Lower leg skin (tissue), 4 donors: Measurements from ENCODE around the gene SELPLG. TPM values are rescaled to one million over a fixed set of nuclear protein-coding genes. Genes with fewer than 3 reads are reported as not detected.
A peak's percentile ranks its signal among the peaks of the same experiment; 100 is the strongest.

Source experiments
- DNase-seq, 2 donors: peaks; one replicate each; pipeline ENCODE4 v3.0.0-alpha.2; 2019; ENCODE audit warnings: low spot score in 2 of 2
- H3K4me3 ChIP-seq: fragments of 200-600 bp; sonication (generic); 2 replicates; pipeline ENCODE4 v1.5.1; 2017; ENCODE audit warnings: mild to moderate bottlenecking, low read depth; ENCODE audit not compliant: poor library complexity, severe bottlenecking
- CTCF ChIP-seq, 3 donors: fragments of 450-650 bp; IDR thresholded peaks; one replicate each; pipeline ENCODE4 v1.5.1; 2016; ENCODE audit warnings: antibody characterized with exemption in 3 of 3, mild to moderate bottlenecking in 3 of 3, moderate library complexity in 2 of 3
- POLR2A ChIP-seq, 2 donors: fragments of 450-650 bp; IDR thresholded peaks; one replicate each; pipeline ENCODE4 v1.6.1; 2016 to 2017; ENCODE audit warnings: antibody characterized with exemption in 2 of 2, mild to moderate bottlenecking in 1 of 2, moderate library complexity in 1 of 2
- WGBS, 2 donors: methylation state at CpG; one replicate each; pipeline ENCODE4 v1.1.5; 2018; 5-methylcytosine and 5-hydroxymethylcytosine counted together
- intact Hi-C: fragments of 100-400 bp; cut with DNase I; formaldehyde crosslinking; loops from one replicate; pipeline ENCODE4 v1.15.0; 2023; ENCODE audit warnings: low total_unique reads
- total RNA-seq, 4 donors: library from RNA; depleted of rRNA; stranded (reverse); fragments of >200 nt; gene quantifications; one replicate each; pipeline ENCODE4 v1.1.0, GENCODE V29; 2016

Gene SELPLG
- total RNA-seq, 4 donors from 2014 or later, result 1.2 to 4.6 (median 3.0) TPM

DNA sequence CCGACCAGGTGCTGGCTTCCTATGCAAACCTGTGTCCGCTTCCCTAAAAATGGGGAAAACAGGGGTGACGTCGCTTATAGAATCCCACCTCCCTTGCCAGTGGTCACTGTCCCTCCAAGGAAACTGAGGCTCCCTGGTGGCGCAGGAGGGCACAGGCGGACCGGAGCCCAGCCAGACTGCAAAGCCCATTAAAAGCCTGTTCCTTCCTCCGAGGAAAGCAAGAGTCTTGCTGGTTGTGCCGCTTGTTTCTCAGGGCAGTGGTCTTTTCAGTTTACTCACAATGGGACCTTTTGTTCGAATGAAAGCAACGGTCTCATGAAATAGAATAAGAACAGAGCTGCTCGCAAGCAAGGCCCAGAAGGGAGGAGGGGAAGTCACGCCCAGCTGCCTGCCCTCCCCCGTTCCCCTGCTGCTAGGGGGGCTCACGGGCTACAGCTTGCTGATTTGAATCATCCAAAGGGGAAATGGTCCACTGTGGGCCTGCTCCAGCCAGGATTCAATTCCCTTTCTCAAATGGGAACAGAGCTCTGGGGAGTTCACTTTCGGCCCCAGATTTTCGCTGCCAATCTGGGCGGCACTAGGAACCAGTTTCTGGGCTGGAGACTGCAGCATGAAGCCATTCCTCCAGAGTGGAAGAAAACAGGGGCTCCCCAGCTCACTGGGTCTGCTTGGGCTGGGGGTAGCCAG is 4.6 kb upstream of the SELPLG start:
- peak; percentile 42 to 83 for DNase-seq
- WGBS, 2 donors, result 27 to 34% methylated on average over 18 of the region's 18 CpGs
- TF ChIP-seq POLR2A (IDR thresholded peaks at IDR 0.05) (no peak), CTCF (IDR thresholded peaks at IDR 0.05) (no peak)
- H3K4me3 ChIP-seq, result no peak overlapping the region
- intact Hi-C loops, result no loop called here

DNA sequence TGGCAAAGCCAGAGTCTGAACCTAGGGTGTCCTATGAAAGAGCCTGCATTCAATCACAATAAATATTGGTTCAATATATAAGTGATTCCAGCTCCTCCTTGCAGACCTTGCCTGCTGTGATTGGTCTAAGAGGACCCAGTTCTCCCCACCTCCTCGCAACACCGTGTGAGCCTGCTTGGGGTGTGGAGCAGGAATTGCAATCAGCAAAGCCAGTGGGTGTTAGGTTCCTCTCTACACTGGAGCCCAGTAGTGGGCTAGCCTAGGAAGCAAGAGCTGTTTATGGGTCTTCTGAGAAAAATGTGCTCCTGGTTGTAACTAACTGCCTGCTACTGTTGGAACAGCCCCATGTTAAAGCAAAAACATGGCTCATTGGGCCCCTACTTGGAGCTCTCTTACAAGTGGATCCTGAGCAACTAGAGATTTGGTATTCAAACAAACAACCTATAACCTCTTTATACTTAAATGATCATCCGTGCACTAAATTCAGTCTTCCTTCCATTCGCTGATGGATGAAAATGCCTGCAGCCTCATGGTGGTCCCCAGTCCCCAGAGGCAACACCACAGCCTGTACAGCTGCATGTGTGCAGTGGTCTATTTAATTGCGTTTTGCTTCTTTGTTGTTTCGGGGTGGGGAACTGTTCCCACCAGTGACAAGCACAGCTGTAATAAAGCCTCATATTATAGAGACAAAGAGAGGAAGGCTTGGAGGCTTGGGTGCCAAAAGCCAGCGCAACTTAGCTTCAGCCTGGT is 3.7 kb upstream of the SELPLG start:
- intact Hi-C loops, result no loop called here
- 73 to 78% methylated on average over 7 of the region's 7 CpGs for WGBS, 2 donors
- no peak for TF ChIP-seq CTCF (IDR thresholded peaks at IDR 0.05)
- no peak for TF ChIP-seq POLR2A (IDR thresholded peaks at IDR 0.05)
- no peak overlapping the region for H3K4me3 ChIP-seq
- DNase-seq, result peak in 1 of 2 donors; percentile 66

DNA sequence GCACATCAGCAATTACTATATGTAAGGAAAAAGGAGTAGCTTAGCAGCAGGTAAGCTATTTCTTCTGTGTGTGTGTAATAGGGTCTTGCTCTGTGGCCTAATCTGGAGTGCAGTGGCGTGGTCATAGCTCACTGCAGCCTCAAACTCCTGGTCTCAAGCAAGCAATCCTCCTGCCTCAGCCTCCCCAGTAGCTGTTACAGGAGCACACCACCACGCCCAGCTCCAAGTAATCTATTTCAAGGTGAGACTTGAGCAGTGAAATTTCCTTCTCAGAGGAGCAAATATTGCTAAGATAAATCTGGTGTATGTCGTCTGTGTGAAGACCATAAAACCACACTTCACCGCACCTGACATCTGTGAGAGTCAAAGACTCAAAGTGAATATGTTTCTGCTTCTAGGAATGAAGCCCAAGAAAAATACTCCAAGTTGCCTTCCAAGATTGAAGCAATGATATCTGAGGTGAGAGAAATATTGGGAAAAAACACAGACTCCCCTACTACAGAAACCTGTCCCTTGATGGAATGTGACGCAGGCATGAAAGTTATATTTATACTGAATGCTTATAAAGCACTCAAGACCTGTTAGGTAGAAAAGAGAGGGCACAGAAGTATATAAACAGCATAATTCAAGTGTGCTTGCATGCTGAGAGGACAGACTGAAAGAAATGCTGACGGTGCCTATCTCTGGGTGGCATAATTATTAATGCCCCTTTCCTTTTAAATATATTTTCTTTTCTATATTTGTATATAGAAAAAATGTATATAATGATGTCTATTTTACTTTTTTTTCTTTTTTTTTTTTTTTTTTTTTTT is 2.5 kb upstream of the SELPLG start:
- DNase-seq, result peak in 1 of 2 donors; percentile 63
- intact Hi-C loops, result no loop called here
- H3K4me3 ChIP-seq, result no peak overlapping the region
- TF ChIP-seq CTCF (IDR thresholded peaks at IDR 0.05) (no peak), POLR2A (IDR thresholded peaks at IDR 0.05) (no peak)
- WGBS, 2 donors, result 84 to 86% methylated on average over 6 of the region's 6 CpGs

DNA sequence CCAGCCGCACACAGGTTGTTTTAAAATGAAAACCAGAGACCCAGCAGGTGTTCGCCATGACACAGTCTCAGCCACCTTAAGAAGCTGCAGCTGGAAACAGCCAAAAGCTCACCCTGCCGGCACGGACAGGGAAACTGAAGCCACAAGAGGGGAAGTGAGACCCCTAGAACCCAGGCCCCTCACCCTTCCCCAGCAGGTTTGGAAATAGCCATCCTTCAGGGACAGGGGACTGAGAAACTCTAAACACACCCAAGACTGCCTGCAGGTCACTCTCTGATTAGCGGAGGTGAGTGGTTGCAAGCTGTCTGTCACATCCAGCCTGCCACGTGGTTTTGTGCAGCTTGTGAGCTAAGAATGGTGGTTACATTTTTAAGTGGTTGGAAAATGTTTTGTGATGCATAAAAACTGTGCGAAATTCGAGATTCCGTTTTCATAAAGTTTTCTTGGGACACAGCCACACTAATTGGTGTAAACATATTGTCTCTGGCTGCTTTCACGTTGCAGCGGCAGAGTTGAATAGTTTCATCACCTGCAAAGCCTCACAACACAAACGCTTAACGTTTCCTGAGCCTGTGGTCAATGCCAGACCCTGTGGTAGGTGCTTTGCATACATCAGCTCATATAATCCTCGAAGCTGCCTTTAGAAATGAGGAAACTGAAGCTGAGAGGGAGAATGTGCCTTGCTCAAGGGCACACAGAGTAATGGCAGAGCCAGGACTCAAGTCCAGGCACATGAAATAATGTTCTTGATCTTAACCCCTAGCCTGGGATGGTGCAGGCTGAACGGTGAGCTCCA is 1.7 kb upstream of the SELPLG start:
- H3K4me3 ChIP-seq, result no peak overlapping the region
- TF ChIP-seq POLR2A (IDR thresholded peaks at IDR 0.05), result no peak
- TF ChIP-seq CTCF (IDR thresholded peaks at IDR 0.05), result no peak
- 38 to 44% methylated on average over 15 of the region's 15 CpGs for WGBS, 2 donors
- DNase-seq, result peak in 1 of 2 donors; percentile 84
- intact Hi-C loops, result no loop called here

GRCh38 chr12:108634341-108634751 is 652 bp upstream of the SELPLG start:
- intact Hi-C loops, result no loop called here
- H3K4me3 ChIP-seq, result no peak overlapping the region
- no peak for TF ChIP-seq POLR2A (IDR thresholded peaks at IDR 0.05)
- no peak for TF ChIP-seq CTCF (IDR thresholded peaks at IDR 0.05)
- DNase-seq, result peak in 1 of 2 donors; percentile 88
- 67 to 69% methylated on average over 4 of the region's 4 CpGs for WGBS, 2 donors
